ENCODE data around the gene DNAH11. TPM values are rescaled to one million over a fixed set of nuclear protein-coding genes. Genes with fewer than 3 reads are reported as not detected.

The DNAH11 gene
- total RNA-seq, 1 experiment from 2014 or later = 0.15 TPM

- no peak for TF ChIP-seq SIN3A (IDR thresholded peaks at IDR 0.05; ENCODE audit: borderline replicate concordance, insufficient read depth, low read depth, low read length)
- no peak for TF ChIP-seq CTCF (IDR thresholded peaks at IDR 0.05)
- no peak for TF ChIP-seq REST (IDR thresholded peaks at IDR 0.05; ENCODE audit: insufficient read depth in 1 of 2, low read depth in 2 of 2, low read length in 1 of 2)
- TF ChIP-seq TCF7L2 (IDR thresholded peaks at IDR 0.05; ENCODE audit: low read depth, low read length) = no peak
- TF ChIP-seq POLR2AphosphoS5 (IDR thresholded peaks at IDR 0.05; ENCODE audit: low read depth, low read length) = no peak
- Histone ChIP-seq H3K27ac (ENCODE audit: low read length) (no peak overlapping the region), H3K4me1 (ENCODE audit: control insufficient read depth, insufficient read depth, low read length) (no peaks in the 10 kb centered on the region), H3K36me3 (ENCODE audit: control insufficient read depth, insufficient read depth, low read length) (no peaks in the 10 kb centered on the region), H3K9me3 (ENCODE audit: control insufficient read depth, insufficient read depth, low read depth, low read length) (no peaks in the 10 kb centered on the region), H3K4me3 (ENCODE audit: low read depth in 2 of 2, low read length in 2 of 2) (no peak overlapping the region), H3K27me3 (ENCODE audit: control insufficient read depth, insufficient read depth, low read length) (no peaks in the 10 kb centered on the region)
- POLR2A ChIA-PET = no interaction called here
- no peak for DNase-seq (ENCODE audit: low read depth, low spot score)
- intact Hi-C loops (cut with micrococcal nuclease; ENCODE audit: unreplicated experiment) (loop anchor here (5.0 kb wide), 1 partner anchor 251 kb away; no protein-coding TSS in a partner anchor), in situ Hi-C loops (cut with HindIII; ENCODE audit: low pct_unique_long_range_greater_than_20kb, low sequenced_read_pairs) (no loop called here)
- ATAC-seq = no peak
- CTCF ChIA-PET = interaction anchor here (0.6 kb wide), 1 partner anchor 238 kb away, joined by 4 read pairs; no protein-coding TSS in a partner anchor
- BruUV-seq (replicated peaks) = no TSS peak
These were observed 34.3 kb upstream of the DNAH11 start for GRCh38 chr7:21508538-21508937.

- no TSS peak for BruUV-seq (replicated peaks)
- ChIA-PET CTCF (no interaction called here), POLR2A (no interaction called here)
- intact Hi-C loops (cut with micrococcal nuclease; ENCODE audit: unreplicated experiment) (no loop called here), in situ Hi-C loops (cut with HindIII; ENCODE audit: low pct_unique_long_range_greater_than_20kb, low sequenced_read_pairs) (no loop called here)
- H3K36me3 ChIP-seq (ENCODE audit: control insufficient read depth, insufficient read depth, low read length) = no peaks in the 10 kb centered on the region
- no peaks in the 10 kb centered on the region for H3K9me3 ChIP-seq (ENCODE audit: control insufficient read depth, insufficient read depth, low read depth, low read length)
- no peaks in the 10 kb centered on the region for H3K4me1 ChIP-seq (ENCODE audit: control insufficient read depth, insufficient read depth, low read length)
- H3K4me3 ChIP-seq (ENCODE audit: low read depth in 2 of 2, low read length in 2 of 2) = no peak overlapping the region
- TF ChIP-seq TCF7L2 (IDR thresholded peaks at IDR 0.05; ENCODE audit: low read depth, low read length) (no peak), REST (IDR thresholded peaks at IDR 0.05; ENCODE audit: insufficient read depth in 1 of 2, low read depth in 2 of 2, low read length in 1 of 2) (no peak), POLR2AphosphoS5 (IDR thresholded peaks at IDR 0.05; ENCODE audit: low read depth, low read length) (no peak), CTCF (IDR thresholded peaks at IDR 0.05) (no peak), SIN3A (IDR thresholded peaks at IDR 0.05; ENCODE audit: borderline replicate concordance, insufficient read depth, low read depth, low read length) (no peak)
- ATAC-seq (no peak), DNase-seq (ENCODE audit: low read depth, low spot score) (no peak)
- H3K27ac ChIP-seq (ENCODE audit: low read length) = no peak overlapping the region
- no peaks in the 10 kb centered on the region for H3K27me3 ChIP-seq (ENCODE audit: control insufficient read depth, insufficient read depth, low read length)
These were observed 28.8 kb upstream of the DNAH11 start for GRCh38 chr7:21514062-21514461.

Measured in Panc1 (cell line).